Right lobe of liver (tissue), 6 donors: Measurements from ENCODE around the gene KCNJ4. TPM values are rescaled to one million over a fixed set of nuclear protein-coding genes. Genes with fewer than 3 reads are reported as not detected.

ENCODE experiments used
- ATAC-seq, 4 donors: fragments of 200-7000 bp; cut with Tn5 transposase; one replicate each; pipeline ENCODE4 v1.9.1; 2020; ENCODE audit warnings: mild to moderate bottlenecking in 4 of 4, moderate library complexity in 4 of 4
- DNase-seq, 3 donors: peaks; one replicate each; pipeline ENCODE4 v3.0.0-alpha.2; 2020
- H3K27ac ChIP-seq, 3 donors: fragments of 200-600 bp; one replicate each; pipeline ENCODE4 v1.8.0; 2022
- H3K27me3 ChIP-seq, 2 donors: fragments of 200-600 bp; one replicate each; pipeline ENCODE4 v1.8.0; 2022
- H3K36me3 ChIP-seq, 4 donors: fragments of 200-600 bp; sonication (generic) in 1 of 4; one replicate each; pipeline versions ENCODE4 v1.5.1 to v1.8.0; 2017 to 2022; ENCODE audit warnings: control low read depth in 1 of 4
- H3K4me1 ChIP-seq, 4 donors: fragments of 200-600 bp; sonication (generic) in 1 of 4; one replicate each; pipeline versions ENCODE4 v1.5.1 to v1.8.0; 2017 to 2022; ENCODE audit warnings: control low read depth in 1 of 4
- H3K4me3 ChIP-seq, 3 donors: fragments of 200-600 bp; one replicate each; pipeline ENCODE4 v1.8.0; 2022
- H3K9me3 ChIP-seq, 4 donors: fragments of 200-600 bp; sonication (generic) in 1 of 4; one replicate each; pipeline versions ENCODE4 v1.5.1 to v1.8.0; 2017 to 2022; ENCODE audit warnings: control low read depth in 1 of 4
- POLR2A ChIP-seq: fragments of 450-650 bp; IDR thresholded peaks from one replicate; pipeline ENCODE4 v1.6.1; 2017; ENCODE audit warnings: antibody characterized with exemption, mild to moderate bottlenecking
- WGBS: methylation state at CpG from one replicate; pipeline ENCODE4 v1.1.6; 2018; ENCODE audit warnings: low coverage, low lambda C conversion rate; ENCODE audit not compliant: insufficient coverage; ENCODE audit errors: missing lambda C conversion rate; 5-methylcytosine and 5-hydroxymethylcytosine counted together
- intact Hi-C, 2 donors: fragments of 100-400 bp; cut with DNase I; formaldehyde crosslinking; loops; one replicate each; pipeline versions ENCODE4 v1.11.2 to v1.14.1; 2022
- total RNA-seq, 6 experiments: library from RNA; depleted of rRNA in 2 of 6; stranded (reverse); fragments of >200 nt in 2 of 6; fragmentation: NEBNext Ultra II Directional in 3 of 6; extraction: Animal tissue kit (Norgen Biotek cat#: 25700) in 3 of 6; gene quantifications; one replicate each; pipeline versions ENCODE4 v1.1.0 to v1.2.4, GENCODE V29; 2016 to 2023
- TF ChIP-seq, protein P1 (sequence below), 4 donors: fragments of 200-600 bp in 3 of 4; fragments of 450-650 bp in 1 of 4; IDR thresholded peaks; one replicate each; pipeline versions ENCODE4 v1.5.1 to v1.8.0; 2016 to 2022; ENCODE audit warnings: antibody characterized with exemption in 4 of 4, mild to moderate bottlenecking in 2 of 4
- donor health status: DM: no; HTN: yes; CAD: no.
- donor health status: DM: no; HTN: no; CAD: no.
- donor health status: DM: no; HTN: no; CAD: no.
- donor health status: DM: no; HTN: yes; CAD: no.
- donor health status: DM: no; HTN: yes; CAD: no.

Gene KCNJ4
- total RNA-seq, 6 experiments from 2014 or later = not detected

DNA sequence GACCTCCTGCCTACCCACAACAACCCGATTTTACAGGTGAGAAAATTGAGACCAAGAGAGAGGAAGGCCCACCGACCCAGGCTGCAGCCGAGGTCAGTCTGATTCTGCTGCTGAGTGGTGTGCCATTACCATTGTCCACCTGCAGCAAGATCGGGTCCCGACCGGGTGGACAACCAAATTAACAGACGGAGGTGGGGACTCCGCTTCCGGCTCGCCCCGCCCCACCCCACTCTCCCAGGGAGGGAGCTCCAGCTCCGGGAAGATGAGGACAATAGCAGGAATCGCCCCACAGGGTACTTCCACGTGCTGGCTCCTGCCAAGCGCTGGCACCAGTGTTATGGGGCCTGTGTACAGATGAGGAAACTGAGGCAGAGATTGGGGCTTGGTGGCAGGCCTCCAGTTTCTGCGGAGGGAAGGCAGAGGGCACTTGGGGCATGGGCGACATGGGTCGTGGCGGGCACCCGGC is 12.5 kb upstream of the KCNJ4 start:
- peak in 1 of 3 donors; percentile 49 for DNase-seq
- Histone ChIP-seq H3K27me3 (no peaks in the 10 kb centered on the region), H3K9me3 (no peaks in the 10 kb centered on the region), H3K27ac (no peak overlapping the region), H3K36me3 (no peaks in the 10 kb centered on the region), H3K4me3 (peak overlapping the region; percentile 28 to 55 (median 50)), H3K4me1 (peaks cover 0 to 4% (median 0%) of the 10 kb centered on the region in 4 donors)
- 28% methylated on average over 8 of the region's 20 CpGs for WGBS
- no peak for TF ChIP-seq POLR2A
- TF ChIP-seq, protein P1, sequence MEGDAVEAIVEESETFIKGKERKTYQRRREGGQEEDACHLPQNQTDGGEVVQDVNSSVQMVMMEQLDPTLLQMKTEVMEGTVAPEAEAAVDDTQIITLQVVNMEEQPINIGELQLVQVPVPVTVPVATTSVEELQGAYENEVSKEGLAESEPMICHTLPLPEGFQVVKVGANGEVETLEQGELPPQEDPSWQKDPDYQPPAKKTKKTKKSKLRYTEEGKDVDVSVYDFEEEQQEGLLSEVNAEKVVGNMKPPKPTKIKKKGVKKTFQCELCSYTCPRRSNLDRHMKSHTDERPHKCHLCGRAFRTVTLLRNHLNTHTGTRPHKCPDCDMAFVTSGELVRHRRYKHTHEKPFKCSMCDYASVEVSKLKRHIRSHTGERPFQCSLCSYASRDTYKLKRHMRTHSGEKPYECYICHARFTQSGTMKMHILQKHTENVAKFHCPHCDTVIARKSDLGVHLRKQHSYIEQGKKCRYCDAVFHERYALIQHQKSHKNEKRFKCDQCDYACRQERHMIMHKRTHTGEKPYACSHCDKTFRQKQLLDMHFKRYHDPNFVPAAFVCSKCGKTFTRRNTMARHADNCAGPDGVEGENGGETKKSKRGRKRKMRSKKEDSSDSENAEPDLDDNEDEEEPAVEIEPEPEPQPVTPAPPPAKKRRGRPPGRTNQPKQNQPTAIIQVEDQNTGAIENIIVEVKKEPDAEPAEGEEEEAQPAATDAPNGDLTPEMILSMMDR (IDR thresholded peaks at IDR 0.05) = no peak
- intact Hi-C loops = no loop called here
- peak in 1 of 4 donors; percentile 2 for ATAC-seq

DNA sequence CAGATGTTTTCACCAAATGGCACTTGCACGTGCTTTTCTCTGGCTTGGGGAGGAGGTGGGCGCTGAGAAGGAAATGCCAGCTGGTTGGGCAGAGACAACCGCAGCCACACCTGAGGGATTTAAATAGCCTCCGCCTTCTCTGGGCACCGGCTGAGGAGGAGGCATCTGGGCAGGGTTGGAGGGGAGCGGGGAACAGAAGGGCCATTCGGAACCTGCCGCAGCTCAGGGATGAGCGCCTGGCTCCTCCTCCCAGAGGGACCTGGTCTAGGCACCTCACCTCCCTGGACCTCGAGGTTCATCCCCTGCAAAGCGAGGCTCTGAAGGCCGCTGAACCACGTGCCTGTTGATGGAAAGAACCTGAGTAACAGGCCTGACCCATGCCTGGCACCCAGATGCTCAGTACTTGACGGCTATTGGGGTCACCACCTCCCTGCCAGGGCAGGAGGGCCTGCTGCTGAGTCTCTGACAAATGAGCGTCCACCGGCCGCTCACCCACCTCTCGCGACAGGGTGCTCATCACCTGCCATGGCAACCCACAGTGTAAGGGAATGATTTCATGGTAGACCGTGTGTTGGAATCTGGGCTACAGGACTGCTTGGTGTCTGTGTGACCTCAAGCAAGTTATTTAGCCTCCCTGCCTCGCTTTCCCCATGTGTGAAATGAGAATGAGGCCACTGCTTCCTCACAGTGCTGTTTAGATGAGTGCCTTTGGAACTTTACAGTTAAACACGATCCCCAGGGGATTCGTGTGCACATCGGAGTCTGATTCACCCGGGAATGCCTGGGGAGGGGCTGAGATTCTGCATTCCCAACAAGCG is 10.9 kb upstream of the KCNJ4 start:
- Histone ChIP-seq H3K4me1 (peaks cover 0 to 9% (median 4%) of the 10 kb centered on the region in 4 donors), H3K27me3 (no peaks in the 10 kb centered on the region), H3K9me3 (no peaks in the 10 kb centered on the region), H3K4me3 (no peak overlapping the region), H3K27ac (no peak overlapping the region), H3K36me3 (no peaks in the 10 kb centered on the region)
- 72% methylated on average over 8 of the region's 26 CpGs for WGBS
- peak in 1 of 3 donors; percentile 45 for DNase-seq
- ATAC-seq = no peak
- TF ChIP-seq, protein P1 (IDR thresholded peaks at IDR 0.05) = no peak
- no peak for TF ChIP-seq POLR2A
- intact Hi-C loops = no loop called here

DNA sequence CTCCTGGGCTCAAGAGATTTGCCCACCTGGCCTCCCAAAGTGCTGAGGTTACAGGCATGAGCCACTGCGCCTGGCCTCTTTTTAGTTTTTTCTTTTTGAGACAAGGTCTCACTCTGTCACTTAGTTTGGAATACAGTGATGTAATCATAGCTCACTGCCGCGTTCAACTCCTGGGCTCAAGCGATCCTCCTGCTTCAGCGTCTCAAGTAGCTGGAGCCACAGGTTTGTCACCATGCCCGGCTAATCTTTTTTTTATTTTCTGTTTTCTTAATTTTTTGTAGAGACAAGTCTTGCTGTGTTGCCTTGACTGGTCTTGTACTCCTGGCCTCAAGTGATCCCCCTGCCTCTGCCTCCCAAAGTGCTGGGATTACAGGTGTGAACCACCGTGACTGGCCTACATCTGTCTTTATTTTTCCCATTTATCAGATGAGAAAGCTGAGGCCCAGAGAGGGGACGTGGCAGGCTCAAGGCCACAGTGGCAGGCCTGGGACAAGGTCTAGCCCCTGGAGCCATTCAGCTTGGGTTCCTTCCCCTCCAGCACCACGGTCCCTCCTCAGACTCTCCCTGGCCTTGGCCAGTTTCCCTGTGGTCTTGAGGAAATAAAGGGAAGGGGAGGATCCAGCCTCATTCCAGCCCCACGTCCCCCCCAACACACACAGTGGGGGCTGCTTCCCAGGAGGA is 10.1 kb upstream of the KCNJ4 start:
- intact Hi-C loops = no loop called here
- Histone ChIP-seq H3K27ac (no peak overlapping the region), H3K4me1 (peaks cover 0 to 9% (median 4%) of the 10 kb centered on the region in 4 donors), H3K9me3 (no peaks in the 10 kb centered on the region), H3K4me3 (no peak overlapping the region), H3K36me3 (no peaks in the 10 kb centered on the region), H3K27me3 (no peaks in the 10 kb centered on the region)
- DNase-seq (peak in 1 of 3 donors; percentile 31), ATAC-seq (no peak)
- TF ChIP-seq, protein P1 (IDR thresholded peaks at IDR 0.05) = no peak
- no peak for TF ChIP-seq POLR2A
- 86% methylated on average over 9 of the region's 10 CpGs for WGBS

DNA sequence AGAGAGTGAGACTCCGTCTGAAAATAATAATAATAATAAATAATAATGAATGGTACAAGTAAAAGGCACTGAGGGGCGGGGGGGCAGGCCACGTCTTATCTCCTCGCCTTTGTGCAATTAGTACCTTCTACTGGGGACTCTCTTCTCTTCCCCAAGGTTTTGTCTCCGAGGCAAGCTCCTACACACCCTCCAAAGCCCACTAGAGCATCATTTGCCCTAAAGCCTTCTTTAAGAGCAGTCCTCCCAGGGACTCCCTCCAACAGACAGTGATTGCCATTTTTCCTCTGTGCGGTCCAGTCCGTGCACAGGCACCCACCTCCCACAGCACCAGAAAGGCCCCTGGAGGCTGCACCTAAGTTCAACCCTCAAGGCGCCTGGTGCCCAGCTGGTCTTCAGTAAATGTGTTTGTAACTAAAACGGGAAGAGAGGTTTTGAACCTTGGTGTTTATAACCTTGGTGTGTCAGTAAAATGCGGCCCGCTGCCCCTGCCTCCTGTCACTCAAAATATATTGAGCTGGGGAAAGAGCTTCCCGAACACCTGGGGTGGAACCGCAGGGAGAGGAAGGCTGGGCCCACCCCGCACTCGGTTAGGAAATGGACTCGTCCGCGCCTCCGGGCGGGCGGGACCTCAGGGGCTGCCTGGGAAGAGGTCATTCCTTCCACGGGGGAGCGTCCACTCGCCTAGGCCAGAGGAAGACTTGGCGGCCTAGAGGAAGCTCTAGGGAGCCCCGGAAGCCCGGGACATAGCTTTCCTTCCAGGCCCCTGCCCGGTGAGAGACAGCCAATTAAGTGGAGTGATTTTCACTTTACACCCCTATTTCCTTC is 8.2 kb upstream of the KCNJ4 start:
- peak in 3 of 4 donors; percentile 7 to 18 (median 11) for ATAC-seq
- Histone ChIP-seq H3K4me1 (peaks cover 0 to 7% (median 4%) of the 10 kb centered on the region in 4 donors), H3K9me3 (no peaks in the 10 kb centered on the region), H3K4me3 (no peak overlapping the region), H3K27ac (no peak overlapping the region), H3K27me3 (no peaks in the 10 kb centered on the region), H3K36me3 (no peaks in the 10 kb centered on the region)
- 53% methylated on average over 15 of the region's 28 CpGs for WGBS
- intact Hi-C loops = no loop called here
- no peak for TF ChIP-seq POLR2A
- TF ChIP-seq, protein P1 (IDR thresholded peaks at IDR 0.05) = no peak
- DNase-seq = peak in 1 of 3 donors; percentile 53
